Cardiac muscle cell (in vitro differentiated cells and primary cell): ENCODE measurements around the gene PEPD. TPM values are rescaled to one million over a fixed set of nuclear protein-coding genes. Genes with fewer than 3 reads are reported as not detected.

Source experiments
- DNase-seq, 2 donors: peaks; one replicate each; pipeline versions ENCODE4 v3.0.0 to v3.0.0-alpha.2; 2010 to 2017; ENCODE audit warnings: low read depth in 1 of 2, low spot score in 1 of 2
- H3K27ac ChIP-seq: fragments of 200-600 bp; sonication (generic); 2 replicates; pipeline ENCODE4 v1.5.1; 2016
- H3K27me3 ChIP-seq: fragments of 200-600 bp; sonication (generic); 2 replicates; pipeline ENCODE4 v1.6.0; 2016; ENCODE audit warnings: control low read depth
- H3K36me3 ChIP-seq: fragments of 200-600 bp; sonication (generic); 2 replicates; pipeline ENCODE4 v1.5.1; 2016; ENCODE audit warnings: control low read depth
- H3K4me1 ChIP-seq: fragments of 200-600 bp; sonication (generic); 2 replicates; pipeline ENCODE4 v1.8.1; 2017; ENCODE audit warnings: low read depth, mild to moderate bottlenecking, mixed run types
- H3K4me3 ChIP-seq: fragments of 200-600 bp; sonication (generic); 2 replicates; pipeline ENCODE4 v1.5.1; 2016; ENCODE audit warnings: mild to moderate bottlenecking
- H3K9me3 ChIP-seq: fragments of 200-600 bp; sonication (generic); 2 replicates; pipeline ENCODE4 v1.5.1; 2017; ENCODE audit warnings: low read depth, mild to moderate bottlenecking, control low read depth
- CTCF ChIP-seq: IDR thresholded peaks from 2 replicates; pipeline ENCODE4 v1.5.1; 2012; ENCODE audit warnings: low read depth, mild to moderate bottlenecking, low read length
- polyA plus RNA-seq: library from polyadenylated mRNA; unstranded; fragments of >200 nt; fragmentation: Nextera tagmentation; extraction: Ambion mirVana; gene quantifications from 2 replicates; pipeline ENCODE4 v1.2.1, GENCODE V29; 2016
- total RNA-seq: library from RNA; depleted of rRNA; stranded (reverse); fragments of >200 nt; gene quantifications from 2 replicates; pipeline ENCODE4 v1.2.3, GENCODE V29; 2016

The PEPD gene
- total and polyA plus RNA-seq, 2 experiments from 2014 or later, result 40.3 to 80.6 TPM

GRCh38 chr19:33450689-33451088 is 70.9 kb downstream of the PEPD start:
- no peak for TF ChIP-seq CTCF
- Histone ChIP-seq H3K4me3 (no peak overlapping the region), H3K27ac (no peak overlapping the region), H3K27me3 (no peaks in the 10 kb centered on the region), H3K4me1 (no peaks in the 10 kb centered on the region), H3K36me3 (no peaks in the 10 kb centered on the region), H3K9me3 (no peaks in the 10 kb centered on the region)
- DNase-seq, result no peak

GRCh38 chr19:33449799-33450198 is 71.8 kb downstream of the PEPD start:
- Histone ChIP-seq H3K27me3 (no peaks in the 10 kb centered on the region), H3K27ac (no peak overlapping the region), H3K4me3 (no peak overlapping the region), H3K9me3 (no peaks in the 10 kb centered on the region), H3K36me3 (no peaks in the 10 kb centered on the region), H3K4me1 (no peaks in the 10 kb centered on the region)
- no peak for TF ChIP-seq CTCF
- DNase-seq, result no peak

GRCh38 chr19:33448159-33448516 is 73.5 kb downstream of the PEPD start:
- no peak for TF ChIP-seq CTCF
- no peak for DNase-seq
- Histone ChIP-seq H3K27me3 (no peaks in the 10 kb centered on the region), H3K27ac (no peak overlapping the region), H3K9me3 (no peaks in the 10 kb centered on the region), H3K4me3 (no peak overlapping the region), H3K36me3 (no peaks in the 10 kb centered on the region), H3K4me1 (no peaks in the 10 kb centered on the region)

- no peak overlapping the region for H3K4me3 ChIP-seq
- no peak for DNase-seq
- no peak for TF ChIP-seq CTCF
- no peaks in the 10 kb centered on the region for H3K27me3 ChIP-seq
- no peaks in the 10 kb centered on the region for H3K36me3 ChIP-seq
- no peak overlapping the region for H3K27ac ChIP-seq
- no peaks in the 10 kb centered on the region for H3K9me3 ChIP-seq
- H3K4me1 ChIP-seq, result no peaks in the 10 kb centered on the region
Observed at GRCh38 chr19:33447336-33448158, 74.0 kb downstream of the PEPD start.

GRCh38 chr19:33446330-33447293 is 75.0 kb downstream of the PEPD start:
- TF ChIP-seq CTCF, result no peak
- Histone ChIP-seq H3K4me3 (no peak overlapping the region), H3K27me3 (no peaks in the 10 kb centered on the region), H3K4me1 (no peaks in the 10 kb centered on the region), H3K27ac (no peak overlapping the region), H3K36me3 (no peaks in the 10 kb centered on the region), H3K9me3 (no peaks in the 10 kb centered on the region)
- no peak for DNase-seq
